ENCODE results near the gene PDE4D. TPM values are rescaled to one million over a fixed set of nuclear protein-coding genes. Genes with fewer than 3 reads are reported as not detected.
"Not testable (repeated sequence)": the region's sequence is repeated elsewhere in the genome, so short reads cannot be mapped to it uniquely, and the experiment has no call there.

Gene PDE4D
- polyA plus RNA-seq, 4 donors, result 20.9 to 26.9 (median 24.2) TPM

DNA sequence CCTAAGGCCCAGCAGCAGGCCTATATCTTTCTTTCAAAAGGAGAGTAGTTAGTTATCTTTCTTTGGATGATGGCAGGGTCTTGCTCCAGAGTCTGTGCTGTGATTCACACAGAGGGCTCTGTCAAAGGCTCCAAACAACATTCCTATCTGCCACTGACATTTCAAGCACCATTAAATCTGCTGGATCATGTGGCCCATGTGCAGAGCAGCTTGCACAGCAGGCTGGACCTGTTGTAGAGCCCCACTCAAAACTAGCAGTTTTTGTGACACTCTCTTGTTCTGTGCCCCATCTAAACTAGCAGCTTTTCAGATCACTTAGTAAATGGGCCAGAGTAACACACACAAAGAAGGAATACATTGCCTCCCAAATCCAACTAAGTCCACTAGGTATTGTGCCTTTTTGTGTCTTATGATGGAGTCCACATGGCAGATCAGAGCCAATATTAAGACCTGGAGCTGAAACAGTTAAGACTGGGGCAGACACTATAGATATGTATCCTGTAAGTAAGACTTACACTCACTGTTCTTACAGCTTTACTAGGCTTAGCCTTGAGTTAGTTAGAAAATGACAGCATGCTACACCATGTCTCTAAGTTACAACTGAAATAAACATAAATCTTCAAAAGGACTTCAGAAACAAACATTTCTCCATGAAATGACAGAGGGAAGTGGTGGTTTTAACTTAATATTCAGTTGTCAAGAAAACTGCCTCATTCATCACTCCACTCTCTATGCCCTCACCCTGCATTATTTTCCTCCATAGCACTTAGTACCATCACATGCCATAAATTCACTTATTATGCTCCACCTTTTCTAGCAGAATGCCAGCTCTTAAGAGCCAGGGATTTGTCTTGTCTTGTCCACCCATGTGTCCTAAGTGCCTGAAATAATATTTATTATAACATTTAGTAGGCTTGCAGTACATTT is 909.7 kb downstream of the PDE4D start:
- peak in 3 of 4 donors; percentile 32 to 38 (median 36) for DNase-seq (ENCODE audit: low read depth in 4 of 4, low spot score in 3 of 4)

DNA sequence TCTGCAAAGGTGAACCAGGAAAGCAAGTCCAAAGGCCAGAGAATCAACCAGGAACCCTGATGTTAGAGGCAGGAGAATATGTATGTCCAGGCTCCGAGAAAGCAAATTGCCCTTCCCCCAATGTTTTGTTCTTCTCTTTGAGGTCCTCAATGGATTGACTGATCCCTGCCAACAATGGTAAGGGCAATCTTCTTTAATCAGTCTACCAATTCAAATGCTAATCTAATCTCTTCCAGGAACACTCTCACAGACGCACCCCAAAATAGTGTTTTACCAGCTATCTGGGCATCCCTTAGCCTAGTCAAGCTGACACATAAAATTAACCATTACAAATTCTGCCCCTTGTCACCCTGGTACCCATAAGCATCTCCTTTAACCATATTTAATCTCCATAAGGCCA is 912.6 kb downstream of the PDE4D start:
- DNase-seq (ENCODE audit: low read depth in 4 of 4, low spot score in 3 of 4), result no peak

DNA sequence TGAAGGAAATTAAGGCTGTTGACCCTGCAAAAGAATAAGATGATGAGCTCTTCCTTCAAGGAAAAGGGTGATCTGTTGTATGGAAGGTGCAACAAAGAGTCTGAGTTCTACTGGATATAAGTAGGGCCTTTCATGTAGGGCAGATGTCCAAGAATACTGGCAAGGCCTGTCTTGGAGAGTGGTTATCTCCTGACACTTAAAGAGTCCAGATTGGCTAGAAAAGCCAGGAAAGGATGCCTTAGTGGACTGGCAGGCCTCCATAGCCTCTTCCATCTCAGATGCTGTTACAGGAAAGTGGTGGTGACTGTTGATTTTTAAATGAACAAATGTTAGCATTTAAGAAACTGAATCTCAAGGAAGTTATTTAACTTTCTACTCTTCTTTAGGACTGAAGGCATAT is 914.4 kb downstream of the PDE4D start:
- no peak for DNase-seq (ENCODE audit: low read depth in 4 of 4, low spot score in 3 of 4)

- DNase-seq (ENCODE audit: low read depth in 4 of 4, low spot score in 3 of 4), result no peak
Observed at GRCh38 chr5:58974601-58975000, 918.9 kb downstream of the PDE4D start.

GRCh38 chr5:58974083-58974482 is 919.4 kb downstream of the PDE4D start:
- no peak for DNase-seq (ENCODE audit: low read depth in 4 of 4, low spot score in 3 of 4)

- DNase-seq (ENCODE audit: low read depth in 4 of 4, low spot score in 3 of 4), result no peak
Observed at GRCh38 chr5:58972301-58972700, 921.2 kb downstream of the PDE4D start.

DNA sequence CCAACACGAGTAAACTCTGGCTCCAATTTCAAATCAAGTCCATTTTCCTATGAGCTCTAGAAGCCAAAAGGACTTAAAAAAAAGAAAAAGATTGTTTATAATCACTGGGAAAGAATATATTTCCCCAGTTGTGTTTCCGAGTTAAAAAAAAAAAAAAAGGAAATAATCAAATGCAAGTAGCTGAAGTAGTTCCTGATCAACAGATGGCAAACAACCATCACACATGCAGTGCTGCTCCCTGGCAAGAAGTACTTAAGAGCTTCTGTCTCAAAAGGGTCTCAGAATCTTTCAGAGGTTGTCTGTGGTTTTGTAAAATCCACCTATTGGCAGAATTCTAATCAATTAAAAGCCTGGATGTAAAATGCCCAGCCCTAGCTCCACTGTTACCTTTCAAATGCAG is 922.8 kb downstream of the PDE4D start:
- no peak for DNase-seq (ENCODE audit: low read depth in 4 of 4, low spot score in 3 of 4)

DNA sequence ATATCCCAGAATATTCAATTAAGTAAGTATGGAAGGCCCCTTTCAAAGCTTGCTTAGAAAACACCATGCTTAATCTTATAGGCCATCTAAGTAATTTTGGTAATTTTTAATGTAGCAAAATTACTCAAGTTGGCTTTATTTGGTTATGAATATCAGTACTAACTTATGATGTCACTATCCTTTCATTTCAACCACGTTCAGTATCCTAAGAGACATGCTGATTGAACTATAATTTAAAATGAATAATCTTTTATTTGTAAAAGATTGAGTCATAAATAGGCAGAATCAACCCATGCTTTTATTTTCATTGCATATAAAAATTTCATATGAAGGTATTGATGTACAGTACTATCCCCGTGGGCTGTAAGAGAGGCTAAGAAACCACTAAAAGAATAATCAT is 923.7 kb downstream of the PDE4D start:
- DNase-seq (ENCODE audit: low read depth in 4 of 4, low spot score in 3 of 4), result no peak

- DNase-seq (ENCODE audit: low read depth in 4 of 4, low spot score in 3 of 4), result no peak
Observed at GRCh38 chr5:58969253-58969652, 924.3 kb downstream of the PDE4D start.

DNA sequence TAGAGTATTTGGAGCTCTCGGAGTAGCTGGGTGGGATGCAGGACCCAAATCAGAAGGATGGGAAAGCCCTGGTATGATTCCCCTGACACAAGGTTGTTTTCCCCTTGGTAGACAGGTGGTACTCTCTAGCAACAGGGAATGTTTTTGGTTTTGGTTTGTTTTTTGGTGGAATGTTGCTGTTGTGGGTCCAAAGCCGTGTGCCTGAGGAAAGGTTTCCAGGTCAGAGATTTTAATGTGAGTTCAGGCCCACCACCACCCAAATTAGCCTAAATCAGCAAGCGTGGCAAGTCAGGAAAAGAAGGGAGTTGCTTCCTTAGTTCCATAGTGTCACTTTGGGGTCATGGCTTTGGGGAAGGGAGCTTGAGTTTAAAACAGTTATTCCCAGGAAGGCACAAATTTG is 925.2 kb downstream of the PDE4D start:
- no peak for DNase-seq (ENCODE audit: low read depth in 4 of 4, low spot score in 3 of 4)

DNA sequence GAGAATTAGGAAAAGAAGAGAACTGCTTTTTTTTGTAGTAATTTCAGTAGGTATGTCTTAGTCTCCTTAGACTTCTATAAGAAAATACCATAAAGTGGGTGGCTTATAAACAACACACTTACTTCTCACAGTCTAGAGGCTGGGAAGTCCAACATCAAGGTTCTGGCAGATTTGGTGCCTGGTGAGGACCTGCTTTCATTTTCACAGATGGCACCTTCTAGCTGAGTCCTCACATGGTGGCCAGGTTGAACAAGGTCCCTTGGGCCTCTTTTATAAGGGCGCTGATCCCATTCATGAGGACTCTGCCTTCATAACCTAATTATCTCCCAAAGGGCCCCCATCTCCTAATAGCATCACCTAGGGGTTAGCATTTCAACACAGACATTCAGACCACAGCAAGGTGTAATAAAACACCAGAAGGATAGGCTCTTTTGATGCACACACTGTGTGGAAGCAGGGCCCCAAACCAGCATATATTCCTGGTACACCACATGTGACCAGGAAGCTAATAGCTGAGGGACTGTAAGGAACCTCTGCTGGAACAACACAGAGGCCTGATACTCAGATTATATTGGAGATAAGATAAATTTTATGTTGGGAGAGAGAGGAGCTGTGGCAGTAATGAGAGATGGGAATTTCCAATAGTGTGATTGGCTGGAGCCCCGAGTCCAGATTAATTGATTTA is 925.8 kb downstream of the PDE4D start:
- no peak for DNase-seq (ENCODE audit: low read depth in 4 of 4, low spot score in 3 of 4)

DNA sequence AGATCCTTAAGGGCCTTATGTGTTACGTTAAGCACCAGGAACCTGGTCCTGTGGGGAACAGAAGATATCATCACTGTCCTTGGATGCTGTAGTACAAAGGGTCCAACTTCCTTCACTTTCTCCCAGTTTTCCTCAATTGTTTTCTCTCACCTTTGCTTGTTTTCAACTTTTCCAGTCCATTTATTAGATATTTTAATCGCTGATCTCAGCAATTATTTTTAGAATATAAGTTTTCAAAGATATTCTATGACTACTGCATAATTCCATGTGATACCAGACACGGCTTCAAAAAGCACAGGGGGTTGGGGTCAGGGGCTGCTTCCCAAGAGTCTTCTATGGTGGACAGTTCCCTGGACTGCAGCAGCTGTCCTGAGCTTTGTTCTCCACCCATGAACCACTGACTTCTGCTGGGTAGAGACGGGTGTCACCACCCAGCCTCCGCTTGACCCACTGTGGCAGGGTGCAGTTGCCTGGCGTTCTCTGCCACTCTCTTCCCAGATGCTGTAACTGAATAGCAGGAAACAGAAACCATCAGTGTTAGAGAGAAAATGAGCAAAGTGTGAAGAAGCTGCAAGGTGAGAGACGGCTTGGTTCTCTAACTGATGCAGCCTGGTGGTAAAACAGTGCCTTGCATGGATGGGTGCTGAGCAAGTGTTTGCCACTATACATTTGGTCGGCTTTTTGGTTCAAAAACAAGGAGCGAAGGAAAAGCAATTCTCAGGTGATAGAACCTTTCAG is 927.7 kb downstream of the PDE4D start:
- DNase-seq (ENCODE audit: low read depth in 4 of 4, low spot score in 3 of 4), result no peak

GRCh38 chr5:58963821-58964220 is 929.7 kb downstream of the PDE4D start:
- no peak for DNase-seq (ENCODE audit: low read depth in 4 of 4, low spot score in 3 of 4)

DNA sequence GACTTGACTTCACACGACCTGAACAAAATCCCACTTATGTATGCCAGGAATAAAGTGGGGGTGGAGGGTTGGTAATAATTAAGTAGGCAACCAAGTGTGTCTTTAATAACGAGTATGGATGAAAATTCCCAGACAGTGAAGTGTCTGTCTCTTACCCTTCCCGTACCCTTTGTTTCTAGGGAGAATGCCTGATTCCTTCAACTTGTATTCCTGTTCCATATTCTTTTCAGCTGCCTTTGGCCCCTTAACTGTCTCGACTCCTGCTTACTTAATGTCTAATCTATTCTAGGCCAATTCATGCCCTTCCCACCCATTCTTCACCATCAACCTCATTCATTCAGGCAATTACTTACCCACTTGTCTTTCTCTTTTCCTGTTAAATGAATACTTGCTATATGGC is 930.2 kb downstream of the PDE4D start:
- no peak for DNase-seq (ENCODE audit: low read depth in 4 of 4, low spot score in 3 of 4)

GRCh38 chr5:58961631-58962280 is 931.8 kb downstream of the PDE4D start:
- DNase-seq (ENCODE audit: low read depth in 4 of 4, low spot score in 3 of 4), result no peak

- DNase-seq (ENCODE audit: low read depth in 4 of 4, low spot score in 3 of 4), result no peak
Observed at GRCh38 chr5:58958701-58959100, 934.8 kb downstream of the PDE4D start.

DNA sequence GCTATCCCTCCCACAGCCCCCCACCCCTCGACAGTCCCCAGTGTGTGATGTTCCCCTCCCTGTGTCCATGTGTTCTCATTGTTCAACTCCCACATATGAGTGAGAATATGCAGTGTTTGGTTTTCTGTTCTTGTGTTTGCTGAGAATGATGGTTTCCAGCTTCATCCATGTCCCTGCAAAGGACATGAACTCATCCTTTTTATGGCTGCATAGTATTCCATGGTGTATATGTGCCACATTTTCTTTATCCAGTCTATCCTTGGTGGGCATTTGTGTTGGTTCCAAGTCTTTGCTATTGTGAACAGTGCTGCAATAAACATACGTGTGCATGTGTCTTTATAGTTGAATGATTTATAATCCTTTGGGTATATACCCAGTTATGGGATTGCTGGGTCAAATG is 940.3 kb downstream of the PDE4D start:
- not testable (repeated sequence) for DNase-seq (ENCODE audit: low read depth in 4 of 4, low spot score in 3 of 4)

DNA sequence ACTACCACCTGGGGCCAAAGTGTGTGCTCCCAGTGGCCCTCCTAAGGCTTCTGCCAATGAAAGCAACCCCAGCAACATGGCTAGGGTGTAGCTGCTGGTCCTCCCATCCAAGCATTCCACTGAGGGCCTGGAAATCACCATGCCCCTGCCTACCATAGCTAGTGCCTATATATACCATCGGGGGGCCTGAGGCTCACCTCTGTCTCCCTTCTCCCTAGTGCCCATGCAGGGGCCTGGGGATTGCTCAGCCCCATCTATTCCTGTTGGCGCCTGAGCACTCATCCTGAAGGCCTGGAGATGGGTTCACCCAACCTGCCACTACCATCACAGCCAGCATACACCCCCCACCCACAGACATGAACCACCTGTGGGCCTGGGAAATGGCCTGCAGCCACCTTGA is 943.3 kb downstream of the PDE4D start:
- DNase-seq (ENCODE audit: low read depth in 4 of 4, low spot score in 3 of 4), result no peak

DNA sequence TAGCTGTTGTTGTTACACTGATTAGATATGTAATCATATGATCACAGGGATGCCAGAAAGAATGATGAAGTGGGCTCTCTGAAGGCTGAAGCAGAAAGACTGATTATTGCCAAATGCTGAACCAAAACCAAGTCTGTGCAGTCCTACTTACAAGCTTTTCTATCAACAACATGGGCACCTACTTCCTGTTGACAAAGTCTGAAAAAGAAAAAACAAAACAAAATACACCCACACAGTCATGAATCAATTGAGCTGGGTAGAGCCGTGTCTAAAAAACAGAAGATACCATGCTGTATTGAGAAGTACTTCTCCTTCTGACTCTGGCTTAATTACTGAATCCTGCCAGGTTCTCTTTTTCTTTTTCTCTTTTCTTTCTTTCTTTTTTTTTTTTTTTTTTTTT is 947.3 kb downstream of the PDE4D start:
- DNase-seq (ENCODE audit: low read depth in 4 of 4, low spot score in 3 of 4), result no peak

GRCh38 chr5:58944221-58944620 is 949.3 kb downstream of the PDE4D start:
- DNase-seq (ENCODE audit: low read depth in 4 of 4, low spot score in 3 of 4), result no peak

- no peak for DNase-seq (ENCODE audit: low read depth in 4 of 4, low spot score in 3 of 4)
Observed at GRCh38 chr5:58940446-58940845, 953.1 kb downstream of the PDE4D start.
